HL-60 (cell line): Measurements from ENCODE around the gene FOXL3.

ENCODE experiments used
- DNase-seq, 2 experiments: peaks; one replicate each; pipeline ENCODE4 v3.0.0-alpha.2; 2010 to 2020; ENCODE audit warnings: low read depth in 1 of 2, low spot score in 1 of 2
- H3K27ac ChIP-seq: fragments of 250-450 bp; sonication (Bioruptor Pico); replicated peaks from 2 replicates; pipeline ENCODE4 v1.5.1; 2020; ENCODE audit warnings: mild to moderate bottlenecking, moderate library complexity
- H3K27me3 ChIP-seq: fragments of 250-450 bp; sonication (Bioruptor Pico); 2 replicates; pipeline ENCODE4 v1.5.1; 2021; ENCODE audit warnings: mild to moderate bottlenecking, moderate library complexity; ENCODE audit not compliant: insufficient read depth, poor library complexity, severe bottlenecking
- H3K4me3 ChIP-seq: replicated peaks from 2 replicates; pipeline ENCODE4 v1.5.1; 2011; ENCODE audit warnings: mild to moderate bottlenecking, control low read depth, low read length; ENCODE audit not compliant: insufficient read depth
- CTCF ChIP-seq: IDR thresholded peaks from one replicate; pipeline ENCODE4 v1.5.1; 2011; ENCODE audit warnings: low read length, control low read depth, inconsistent platforms; ENCODE audit not compliant: insufficient read depth
- GABPA ChIP-seq: IDR thresholded peaks from 2 replicates; pipeline ENCODE4 v1.6.1; 2012; ENCODE audit warnings: low read depth
- POLR2AphosphoS5 ChIP-seq: IDR thresholded peaks from 2 replicates; pipeline ENCODE4 v1.6.1; 2012; ENCODE audit warnings: low read depth
- REST ChIP-seq: IDR thresholded peaks from 2 replicates; pipeline ENCODE4 v1.6.1; 2012; ENCODE audit warnings: low read depth; ENCODE audit not compliant: insufficient replicate concordance
- SPI1 ChIP-seq: IDR thresholded peaks from 2 replicates; pipeline ENCODE4 v1.6.1; 2012; ENCODE audit warnings: low read depth, mild to moderate bottlenecking, borderline replicate concordance

The FOXL3 gene

GRCh38 chr7:309586-310228 lies 19.7 kb downstream of the FOXL3 start:
- no peak for DNase-seq
- Histone ChIP-seq H3K27me3 (peaks cover 3% of the 10 kb centered on the region), H3K4me3 (no peak overlapping the region), H3K27ac (no peak overlapping the region)
- no peak for TF ChIP-seq REST
- no peak for TF ChIP-seq SPI1
- TF ChIP-seq GABPA = no peak
- no peak for TF ChIP-seq POLR2AphosphoS5
- TF ChIP-seq CTCF = no peak

GRCh38 chr7:311131-311680 lies 21.2 kb downstream of the FOXL3 start:
- DNase-seq = no peak
- Histone ChIP-seq H3K27ac (no peak overlapping the region), H3K4me3 (no peak overlapping the region), H3K27me3 (peaks cover 3% of the 10 kb centered on the region)
- TF ChIP-seq CTCF (no peak), GABPA (no peak), SPI1 (no peak)

- no peak for DNase-seq
- TF ChIP-seq POLR2AphosphoS5 (no peak), CTCF (no peak), SPI1 (no peak), REST (no peak), GABPA (no peak)
- H3K27me3 ChIP-seq = peaks cover 3% of the 10 kb centered on the region
- no peak overlapping the region for H3K27ac ChIP-seq
- no peak overlapping the region for H3K4me3 ChIP-seq
Observed at GRCh38 chr7:311796-312195, 21.8 kb downstream of the FOXL3 start.
